ENCODE results near the gene TOMM34.

- no peak for TF ChIP-seq YY1 (IDR thresholded peaks at IDR 0.05; ENCODE audit: insufficient read depth, insufficient read length)
- no peak for TF ChIP-seq ZNF274 (IDR thresholded peaks at IDR 0.05; ENCODE audit: low read depth, low read length)
Observed at GRCh38 chr20:44936510-44936909, 23.7 kb downstream of the TOMM34 start.

Data from NT2/D1 (cell line).